ENCODE results near the gene HSPB6. TPM values are rescaled to one million over a fixed set of nuclear protein-coding genes. Genes with fewer than 3 reads are reported as not detected.

Gene HSPB6
- total and polyA plus RNA-seq, 2 of the 8 experiments (the other 6 are each of a cell fraction or from before 2014, with no cell fraction given): 0.91 TPM; not detected in 1

DNA sequence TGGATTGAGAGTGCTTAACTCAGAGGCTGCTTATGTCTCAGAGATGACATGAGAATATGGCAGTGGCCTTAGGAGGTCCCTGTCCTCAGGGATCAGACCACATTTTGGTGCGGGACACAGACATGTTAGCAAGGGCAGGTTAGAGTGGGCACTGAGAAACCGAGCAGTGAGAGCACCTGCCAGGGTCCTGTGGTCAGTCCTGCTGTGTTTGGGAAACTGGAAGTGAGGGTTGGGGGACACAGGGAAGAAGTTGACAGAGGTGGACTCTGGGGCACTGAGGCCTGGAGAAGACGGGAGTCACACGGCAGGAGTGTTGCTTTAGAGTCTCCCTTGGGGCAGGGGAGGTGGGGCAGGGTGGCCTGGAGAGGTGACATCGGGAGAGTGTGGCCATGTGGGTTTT, 21.9 kb downstream of the HSPB6 start:
- Histone ChIP-seq H2BK20ac (ENCODE audit: low read length) (no peak overlapping the region), H2AFZ (ENCODE audit: low read length) (no peak overlapping the region), H2BK5ac (ENCODE audit: low read depth, low read length) (no peak overlapping the region), H2BK12ac (ENCODE audit: low read depth, low read length) (no peak overlapping the region), H3K4me3 (ENCODE audit: extremely low read depth in 1 of 4, insufficient read depth in 2 of 4, low read depth in 3 of 4, low read length in 4 of 4) (no peak overlapping the region), H3K23me2 (ENCODE audit: low read depth, low read length) (peaks cover 1% of the 10 kb centered on the region; the same call in 1 of the 2 replicates), H4K20me1 (replicated peaks in 1 of 2; ENCODE audit: control insufficient read depth in 1 of 2, insufficient read depth in 2 of 2, low read length in 2 of 2) (peaks cover 7 to 19% of the 10 kb centered on the region in 2 experiments), H3K79me1 (ENCODE audit: low read depth, low read length) (no peaks in the 10 kb centered on the region), H2AK5ac (ENCODE audit: low read depth, low read length) (no peak overlapping the region), H4K8ac (ENCODE audit: extremely low read depth, insufficient read depth, low read length) (no peak overlapping the region), H3K23ac (ENCODE audit: insufficient read length) (no peak overlapping the region), H3K4me2 (ENCODE audit: insufficient read depth in 1 of 2, low read depth in 2 of 2, low read length in 2 of 2) (no peak overlapping the region), H3K4ac (replicated peaks; ENCODE audit: insufficient read length, low read depth, low read length) (no peak overlapping the region), H3K27ac (ENCODE audit: low read depth, low read length) (no peak overlapping the region), H2BK120ac (replicated peaks; ENCODE audit: low read depth, low read length) (no peak overlapping the region), H3K79me2 (ENCODE audit: control insufficient read depth in 1 of 2, insufficient read depth in 2 of 2, low read length in 2 of 2) (no peaks in the 10 kb centered on the region), H3K27me3 (replicated peaks in 1 of 4; ENCODE audit: control insufficient read depth in 3 of 4, extremely low read depth in 1 of 4, insufficient read depth in 3 of 4, low read length in 3 of 4) (no peaks in the 10 kb centered on the region), H4K5ac (ENCODE audit: insufficient read length, low read depth, low read length) (no peak overlapping the region), H3K56ac (replicated peaks; ENCODE audit: insufficient read length, low read depth, low read length) (no peak overlapping the region), H3K36me3 (ENCODE audit: control insufficient read depth in 2 of 4, insufficient read depth in 4 of 4, low read length in 3 of 4) (peaks cover 11 to 57% (median 44%) of the 10 kb centered on the region in 4 experiments; a peak in 7 of 8 replicates), H3K4me1 (replicated peaks in 1 of 4; ENCODE audit: control insufficient read depth in 3 of 4, insufficient read depth in 4 of 4, low read length in 3 of 4) (peaks cover 0 to 3% (median 0%) of the 10 kb centered on the region in 4 experiments; a peak in 2 of 7 replicates), H3K9ac (replicated peaks in 1 of 4; ENCODE audit: extremely low read depth in 1 of 4, low read depth in 3 of 4, low read length in 3 of 4) (no peak overlapping the region), H3K14ac (ENCODE audit: insufficient read length) (no peak overlapping the region), H3K18ac (ENCODE audit: extremely low read depth, low read length) (no peak overlapping the region), H2BK15ac (ENCODE audit: low read length) (no peak overlapping the region), H3K9me3 (ENCODE audit: insufficient read depth in 2 of 2, low read depth in 1 of 2, low read length in 1 of 2) (no peaks in the 10 kb centered on the region), H4K91ac (replicated peaks; ENCODE audit: insufficient read length, low read length) (no peak overlapping the region)
- 92% methylated on average over 5 of the region's 5 CpGs; no CpG with 5 or more reads in 1 of the 2 experiments for WGBS, 2 experiments (ENCODE audit: extremely low coverage in 1 of 2, insufficient coverage in 1 of 2, insufficient read length in 1 of 2, insufficient replicate concordance in 2 of 2, low coverage in 1 of 2, low lambda C conversion rate in 2 of 2, missing lambda C conversion rate in 1 of 2)
- no peak for DNase-seq (ENCODE audit: low read depth in 1 of 2, low spot score in 2 of 2)
- no peak for FAIRE-seq
- CTCF ChIA-PET (ENCODE audit: partially characterized antibody): interaction anchor here (0.9 to 8.9 kb wide), 3 partner anchors 9 to 83 kb away, joined by 4 to 80 read pairs (median 7); no protein-coding TSS in a partner anchor
- POLR2A ChIA-PET (ENCODE audit: partially characterized antibody): interaction anchor here (1.2 to 7.6 kb wide), 4 partner anchors 9 to 15 kb away, joined by 4 to 54 read pairs (median 22); partner anchors contain the start of genes LIN37, PSENEN and U2AF1L4
- TF ChIP-seq TBP (IDR thresholded peaks at IDR 0.05; ENCODE audit: low read depth, low read length) (no peak), YY1 (IDR thresholded peaks at IDR 0.05; ENCODE audit: low read depth, low read length) (no peak), EGR1 (IDR thresholded peaks at IDR 0.05; ENCODE audit: borderline replicate concordance, low read depth, low read length) (no peak), CHD2 (IDR thresholded peaks at IDR 0.05; ENCODE audit: low read length) (no peak), RXRA (IDR thresholded peaks at IDR 0.05; ENCODE audit: insufficient read depth, low read depth, low read length) (no peak), CEBPB (IDR thresholded peaks at IDR 0.05; ENCODE audit: low read depth, low read length) (no peak), GABPA (IDR thresholded peaks at IDR 0.05; ENCODE audit: borderline replicate concordance, insufficient read depth, low read length) (no peak), PHF8 (conservative IDR thresholded peaks at IDR 0.05; ENCODE audit: low read depth, low read length) (no peak), KDM4A (IDR thresholded peaks at IDR 0.05; ENCODE audit: low read depth, low read length, severe bottlenecking) (no peak), EP300 (IDR thresholded peaks at IDR 0.05; ENCODE audit: borderline replicate concordance in 1 of 2, low read depth in 2 of 2, low read length in 2 of 2) (no peak), CHD1 (IDR thresholded peaks at IDR 0.05; ENCODE audit: low read depth, low read length) (no peak), MAFK (IDR thresholded peaks at IDR 0.05; ENCODE audit: low read depth, low read length) (no peak), HDAC6 (IDR thresholded peaks at IDR 0.05; ENCODE audit: low read depth, low read length) (no peak)
- TF ChIP-seq, protein P1, sequence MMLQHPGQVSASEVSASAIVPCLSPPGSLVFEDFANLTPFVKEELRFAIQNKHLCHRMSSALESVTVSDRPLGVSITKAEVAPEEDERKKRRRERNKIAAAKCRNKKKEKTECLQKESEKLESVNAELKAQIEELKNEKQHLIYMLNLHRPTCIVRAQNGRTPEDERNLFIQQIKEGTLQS (IDR thresholded peaks at IDR 0.05; ENCODE audit: insufficient read depth, low read depth, low read length): no peak

Measured in H1 (cell line).